Raji (cell line): Measurements from ENCODE around the gene DGLUCY.

Experiments used
- POLR2A ChIP-seq: IDR thresholded peaks from 2 replicates; pipeline ENCODE4 v1.6.1; 2011; ENCODE audit warnings: low read depth, low read length, control low read depth; ENCODE audit not compliant: insufficient read depth

DGLUCY gene

GRCh38 chr14:91152499-91152898, 38.6 kb downstream of the DGLUCY start:
- no peak for TF ChIP-seq POLR2A

- no peak for TF ChIP-seq POLR2A
Observed at GRCh38 chr14:91153360-91153759, 39.5 kb downstream of the DGLUCY start.

- no peak for TF ChIP-seq POLR2A
Observed at GRCh38 chr14:91154851-91155625, 41.2 kb downstream of the DGLUCY start.

GRCh38 chr14:91155626-91156089, 41.8 kb downstream of the DGLUCY start:
- no peak for TF ChIP-seq POLR2A

- no peak for TF ChIP-seq POLR2A
Observed at GRCh38 chr14:91158091-91158790, 44.4 kb downstream of the DGLUCY start.

GRCh38 chr14:91159182-91159581, 45.3 kb downstream of the DGLUCY start:
- TF ChIP-seq POLR2A = no peak

GRCh38 chr14:91159906-91160305, 46.0 kb downstream of the DGLUCY start:
- no peak for TF ChIP-seq POLR2A

GRCh38 chr14:91163316-91163715, 49.4 kb downstream of the DGLUCY start:
- no peak for TF ChIP-seq POLR2A

GRCh38 chr14:91164676-91165075, 50.8 kb downstream of the DGLUCY start:
- no peak for TF ChIP-seq POLR2A

- TF ChIP-seq POLR2A = no peak
Observed at GRCh38 chr14:91167380-91167770, 53.5 kb downstream of the DGLUCY start.

- no peak for TF ChIP-seq POLR2A
Observed at GRCh38 chr14:91169951-91170350, 56.1 kb downstream of the DGLUCY start.

GRCh38 chr14:91170504-91171121, 56.7 kb downstream of the DGLUCY start:
- TF ChIP-seq POLR2A = no peak

GRCh38 chr14:91171291-91171690, 57.4 kb downstream of the DGLUCY start:
- no peak for TF ChIP-seq POLR2A

GRCh38 chr14:91173221-91173670, 59.4 kb downstream of the DGLUCY start:
- TF ChIP-seq POLR2A = no peak

- TF ChIP-seq POLR2A = no peak
Observed at GRCh38 chr14:91173904-91174303, 60.0 kb downstream of the DGLUCY start.
